ENCODE data around the gene ANKS6.

- no peak for TF ChIP-seq REST (IDR thresholded peaks at IDR 0.05; ENCODE audit: low read depth)
- peak in 1 of 3 experiments; percentile 39; a peak in 2 of 6 replicates for TF ChIP-seq CTCF (IDR thresholded peaks at IDR 0.05 in 2 of 3, conservative IDR thresholded peaks at IDR 0.05 in 1 of 3; ENCODE audit: borderline replicate concordance in 1 of 3, insufficient read depth in 1 of 3, low read depth in 2 of 3, low read length in 2 of 3)
- TF ChIP-seq ZFX (IDR thresholded peaks at IDR 0.05) = peak; percentile 54
These were observed at the start of gene ANKS6 for GRCh38 chr9:98796364-98797101.

All from HCT116 (cell line).